AG09309 (cell line): ENCODE results near the gene FBXW7.
A peak's percentile ranks its signal among the peaks of the same experiment; 100 is the strongest.

Experiments
- DNase-seq: peaks from one replicate; pipeline ENCODE4 v3.0.0-alpha.2; 2010; ENCODE audit warnings: low read depth
- H3K4me3 ChIP-seq: 2 replicates; pipeline ENCODE4 v1.5.1; 2011; ENCODE audit warnings: mild to moderate bottlenecking, low read depth, low read length, moderate library complexity; ENCODE audit not compliant: control insufficient read depth
- TF ChIP-seq, protein P1 (sequence below): IDR thresholded peaks from 2 replicates; pipeline ENCODE4 v1.5.1; 2011; ENCODE audit warnings: mild to moderate bottlenecking, low read depth, low read length, inconsistent platforms; ENCODE audit not compliant: insufficient read depth, control insufficient read depth; ENCODE audit errors: missing control alignments

The FBXW7 gene

DNA sequence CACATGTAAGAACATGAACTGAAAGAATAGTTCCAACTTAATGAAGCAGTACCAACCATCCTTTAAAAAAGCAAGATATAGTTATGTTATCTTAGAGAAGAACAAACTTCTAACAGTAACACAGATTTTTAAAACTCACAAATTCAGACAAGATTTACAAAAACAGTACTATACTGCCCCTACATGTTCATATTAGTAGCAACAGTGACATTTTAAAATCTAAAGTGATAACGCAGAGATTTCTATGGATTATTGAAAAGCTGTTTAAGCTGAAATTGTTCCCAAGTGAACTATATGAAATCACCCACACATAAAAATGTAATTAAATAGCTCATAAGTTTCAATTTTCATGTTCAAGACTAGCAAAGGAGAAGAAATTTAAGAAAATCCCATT is 166.0 kb downstream of the FBXW7 start:
- H3K4me3 ChIP-seq: no peak overlapping the region
- TF ChIP-seq, protein P1, sequence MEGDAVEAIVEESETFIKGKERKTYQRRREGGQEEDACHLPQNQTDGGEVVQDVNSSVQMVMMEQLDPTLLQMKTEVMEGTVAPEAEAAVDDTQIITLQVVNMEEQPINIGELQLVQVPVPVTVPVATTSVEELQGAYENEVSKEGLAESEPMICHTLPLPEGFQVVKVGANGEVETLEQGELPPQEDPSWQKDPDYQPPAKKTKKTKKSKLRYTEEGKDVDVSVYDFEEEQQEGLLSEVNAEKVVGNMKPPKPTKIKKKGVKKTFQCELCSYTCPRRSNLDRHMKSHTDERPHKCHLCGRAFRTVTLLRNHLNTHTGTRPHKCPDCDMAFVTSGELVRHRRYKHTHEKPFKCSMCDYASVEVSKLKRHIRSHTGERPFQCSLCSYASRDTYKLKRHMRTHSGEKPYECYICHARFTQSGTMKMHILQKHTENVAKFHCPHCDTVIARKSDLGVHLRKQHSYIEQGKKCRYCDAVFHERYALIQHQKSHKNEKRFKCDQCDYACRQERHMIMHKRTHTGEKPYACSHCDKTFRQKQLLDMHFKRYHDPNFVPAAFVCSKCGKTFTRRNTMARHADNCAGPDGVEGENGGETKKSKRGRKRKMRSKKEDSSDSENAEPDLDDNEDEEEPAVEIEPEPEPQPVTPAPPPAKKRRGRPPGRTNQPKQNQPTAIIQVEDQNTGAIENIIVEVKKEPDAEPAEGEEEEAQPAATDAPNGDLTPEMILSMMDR: peak; percentile 25
- no peak for DNase-seq

DNA sequence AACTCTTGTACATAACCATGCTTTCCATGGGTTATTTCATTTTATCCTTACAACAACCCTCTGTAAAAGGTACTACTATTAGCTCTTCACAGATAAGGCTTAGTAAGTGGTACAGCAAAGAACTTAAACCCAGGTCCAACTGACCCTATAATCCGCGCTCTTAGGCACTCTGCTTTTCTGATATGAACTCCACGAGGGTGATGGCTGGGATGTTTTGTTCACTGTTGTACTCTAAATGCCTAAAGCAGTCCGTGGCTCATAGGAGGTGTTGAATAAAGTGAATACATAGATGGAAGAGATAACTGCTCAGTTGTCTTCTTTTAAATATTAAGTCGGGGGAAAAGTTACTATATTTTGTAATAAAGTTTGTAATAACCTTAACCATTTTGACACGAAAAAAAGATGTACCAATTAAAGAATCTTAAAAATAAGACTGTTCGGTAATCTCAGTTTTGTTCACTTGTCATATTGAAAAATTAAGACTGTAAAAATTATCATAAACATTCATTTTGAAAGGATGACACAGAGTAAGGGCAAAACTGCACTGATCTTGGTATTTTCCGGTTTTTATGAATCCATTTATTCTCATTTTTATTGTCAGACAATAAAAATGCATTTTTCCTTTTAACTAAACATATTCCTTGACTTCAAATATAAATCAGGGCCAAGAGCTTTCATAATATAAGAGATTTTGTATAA is 166.5 kb downstream of the FBXW7 start:
- TF ChIP-seq, protein P1: no peak
- no peak for DNase-seq
- H3K4me3 ChIP-seq: no peak overlapping the region

DNA sequence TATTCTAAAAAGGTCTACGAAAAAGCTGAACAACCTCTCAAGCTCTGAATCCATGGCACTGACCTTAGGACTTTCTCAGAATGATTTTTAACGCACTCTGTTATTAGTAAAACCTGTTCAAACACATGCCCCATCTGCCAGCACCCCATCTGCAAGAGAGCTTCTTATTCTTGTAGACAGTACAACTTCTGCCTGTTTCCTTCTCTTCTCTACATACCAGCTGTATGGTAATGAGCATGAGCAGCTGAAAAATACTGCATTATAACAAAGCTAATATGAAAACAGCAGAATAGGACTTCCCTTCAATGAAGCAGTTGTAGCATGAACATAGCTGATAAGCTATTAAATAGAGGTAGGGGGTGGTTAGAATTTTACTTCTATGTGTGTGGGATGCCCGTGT is 167.9 kb downstream of the FBXW7 start:
- H3K4me3 ChIP-seq: no peak overlapping the region
- no peak for DNase-seq
- TF ChIP-seq, protein P1: no peak

DNA sequence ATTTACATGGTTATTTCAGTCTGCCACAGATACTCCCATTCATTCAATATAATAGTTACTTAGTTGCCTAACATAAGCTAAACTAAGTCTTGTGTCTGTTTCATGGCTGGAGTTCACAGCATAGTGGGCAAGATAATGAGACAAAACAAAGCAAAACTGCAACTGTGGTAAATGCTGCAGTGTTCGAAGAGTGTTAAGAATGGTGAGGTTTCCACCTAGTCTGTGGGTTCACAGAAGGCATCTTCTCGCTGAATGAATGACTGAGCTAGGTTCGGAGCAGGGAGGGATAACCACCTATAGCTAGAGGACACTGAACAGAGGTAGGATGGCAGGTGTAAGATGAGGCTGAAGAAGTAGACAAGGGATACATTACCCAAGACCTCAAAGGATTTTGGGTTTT is 171.0 kb downstream of the FBXW7 start:
- H3K4me3 ChIP-seq: no peak overlapping the region
- TF ChIP-seq, protein P1: no peak
- DNase-seq: no peak

DNA sequence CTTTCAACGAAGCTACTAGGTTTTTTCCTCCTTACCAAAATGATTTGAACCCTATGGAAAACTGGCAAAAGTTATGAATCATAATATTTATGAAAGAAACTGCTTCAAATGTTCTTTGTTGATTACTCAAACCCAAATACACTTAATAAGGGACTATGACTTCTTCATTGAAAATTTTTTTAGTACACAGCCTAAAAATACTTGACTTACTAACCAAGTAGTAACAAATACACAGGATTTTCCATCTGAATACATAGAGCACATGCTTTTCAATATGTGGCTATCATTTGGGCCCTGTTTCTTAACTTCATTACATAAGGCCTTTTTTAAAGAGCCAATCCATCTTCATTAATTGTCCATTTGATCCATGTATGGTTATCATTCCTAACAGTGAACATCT is 171.5 kb downstream of the FBXW7 start:
- TF ChIP-seq, protein P1: no peak
- DNase-seq: no peak

DNA sequence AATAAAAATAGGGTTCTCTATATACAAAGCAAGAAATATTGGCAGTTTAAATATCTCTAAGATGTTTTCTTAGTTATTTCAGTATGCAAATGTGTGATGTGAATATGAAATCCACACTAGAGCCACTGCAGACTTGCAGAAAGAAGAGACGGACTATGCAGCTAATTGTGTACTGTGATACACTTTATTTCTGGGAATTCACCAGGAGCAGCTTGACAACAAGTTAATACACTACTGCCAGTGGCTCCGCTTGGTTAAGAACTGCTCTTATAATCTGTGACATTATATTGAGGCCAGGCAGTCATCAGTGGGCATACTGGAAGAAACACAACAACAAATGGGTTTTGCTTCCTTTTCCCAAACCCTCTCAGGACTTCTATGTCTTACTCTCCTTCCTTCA is 172.0 kb downstream of the FBXW7 start:
- TF ChIP-seq, protein P1: no peak
- no peak overlapping the region for H3K4me3 ChIP-seq
- no peak for DNase-seq

More for the DNA sequence above, 171.5 kb downstream of the FBXW7 start:
- no peak overlapping the region for H3K4me3 ChIP-seq
